Measurements from ENCODE around the gene TRDMT1.

TRDMT1 gene

GRCh38 chr10:17147884-17148489 lies 53.5 kb downstream of the TRDMT1 start:
- no peak overlapping the region for H3K27ac ChIP-seq (ENCODE audit: low read depth, low read length)
- H4K20me1 ChIP-seq (ENCODE audit: control insufficient read depth, insufficient read depth, low read depth, low read length), result no peaks in the 10 kb centered on the region
- no peaks in the 10 kb centered on the region for H3K9me2 ChIP-seq (replicated peaks; ENCODE audit: control insufficient read depth, low read length)
- no peaks in the 10 kb centered on the region for H3K9me3 ChIP-seq (ENCODE audit: control insufficient read depth, insufficient read depth, low read length)
- H3F3A ChIP-seq (ENCODE audit: control insufficient read depth, insufficient read depth), result no peaks in the 10 kb centered on the region
- H3K4me2 ChIP-seq (ENCODE audit: low read length), result no peak overlapping the region
- H3K4me3 ChIP-seq (ENCODE audit: low read length), result no peak overlapping the region
- no peak for TF ChIP-seq CTCF (IDR thresholded peaks at IDR 0.05; ENCODE audit: low read depth, low read length, poor library complexity, severe bottlenecking)
- no peak for TF ChIP-seq EZH2phosphoT487 (IDR thresholded peaks at IDR 0.05; ENCODE audit: borderline replicate concordance, low read length)
- no peaks in the 10 kb centered on the region for H3K79me2 ChIP-seq (ENCODE audit: control insufficient read depth, low read length)
- H3K27me3 ChIP-seq (ENCODE audit: control insufficient read depth, low read length), result no peaks in the 10 kb centered on the region
- no peaks in the 10 kb centered on the region for H3K4me1 ChIP-seq (ENCODE audit: control insufficient read depth, low read length)
- H3K36me3 ChIP-seq (ENCODE audit: control insufficient read depth, low read length), result no peaks in the 10 kb centered on the region

- H4K20me1 ChIP-seq (ENCODE audit: control insufficient read depth, insufficient read depth, low read depth, low read length), result no peaks in the 10 kb centered on the region
- H3K9me3 ChIP-seq (ENCODE audit: control insufficient read depth, insufficient read depth, low read length), result no peaks in the 10 kb centered on the region
- no peak overlapping the region for H3K4me3 ChIP-seq (ENCODE audit: low read length)
- no peak overlapping the region for H3K27ac ChIP-seq (ENCODE audit: low read depth, low read length)
- no peaks in the 10 kb centered on the region for H3K27me3 ChIP-seq (ENCODE audit: control insufficient read depth, low read length)
- H3K79me2 ChIP-seq (ENCODE audit: control insufficient read depth, low read length), result no peaks in the 10 kb centered on the region
- H3K9me2 ChIP-seq (replicated peaks; ENCODE audit: control insufficient read depth, low read length), result no peaks in the 10 kb centered on the region
- TF ChIP-seq CTCF (IDR thresholded peaks at IDR 0.05; ENCODE audit: low read depth, low read length, poor library complexity, severe bottlenecking), result no peak
- no peak for TF ChIP-seq EZH2phosphoT487 (IDR thresholded peaks at IDR 0.05; ENCODE audit: borderline replicate concordance, low read length)
- no peak overlapping the region for H3K4me2 ChIP-seq (ENCODE audit: low read length)
- no peaks in the 10 kb centered on the region for H3F3A ChIP-seq (ENCODE audit: control insufficient read depth, insufficient read depth)
- no peaks in the 10 kb centered on the region for H3K36me3 ChIP-seq (ENCODE audit: control insufficient read depth, low read length)
- H3K4me1 ChIP-seq (ENCODE audit: control insufficient read depth, low read length), result no peaks in the 10 kb centered on the region
Measured at GRCh38 chr10:17146892-17147291, 54.6 kb downstream of the TRDMT1 start.

DNA sequence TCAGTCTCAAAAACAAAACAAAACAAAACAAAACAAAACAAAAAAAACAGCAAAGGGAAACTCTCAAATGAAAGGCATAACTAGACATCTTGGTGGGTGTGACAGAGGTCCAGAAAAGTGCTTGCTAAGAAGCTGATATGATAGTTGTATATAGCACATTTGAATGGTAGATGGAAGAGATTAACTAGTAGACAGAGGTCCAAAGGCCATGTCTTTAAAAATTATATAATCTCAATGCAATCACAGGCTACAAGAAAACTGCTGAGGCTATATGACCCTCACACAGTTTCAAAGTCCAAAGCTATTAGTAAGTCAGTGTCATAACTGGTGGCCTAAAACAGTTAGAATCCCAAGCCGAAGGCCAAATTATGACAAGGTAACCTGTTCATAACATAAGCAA lies 56.2 kb downstream of the TRDMT1 start:
- no peaks in the 10 kb centered on the region for H3K9me3 ChIP-seq (ENCODE audit: control insufficient read depth, insufficient read depth, low read length)
- H3K27ac ChIP-seq (ENCODE audit: low read depth, low read length), result no peak overlapping the region
- no peaks in the 10 kb centered on the region for H4K20me1 ChIP-seq (ENCODE audit: control insufficient read depth, insufficient read depth, low read depth, low read length)
- no peaks in the 10 kb centered on the region for H3K27me3 ChIP-seq (ENCODE audit: control insufficient read depth, low read length)
- no peaks in the 10 kb centered on the region for H3K9me2 ChIP-seq (replicated peaks; ENCODE audit: control insufficient read depth, low read length)
- no peak overlapping the region for H3K4me2 ChIP-seq (ENCODE audit: low read length)
- no peaks in the 10 kb centered on the region for H3K4me1 ChIP-seq (ENCODE audit: control insufficient read depth, low read length)
- H3F3A ChIP-seq (ENCODE audit: control insufficient read depth, insufficient read depth), result no peaks in the 10 kb centered on the region
- H3K36me3 ChIP-seq (ENCODE audit: control insufficient read depth, low read length), result no peaks in the 10 kb centered on the region
- H3K4me3 ChIP-seq (ENCODE audit: low read length), result no peak overlapping the region
- TF ChIP-seq EZH2phosphoT487 (IDR thresholded peaks at IDR 0.05; ENCODE audit: borderline replicate concordance, low read length), result no peak
- TF ChIP-seq CTCF (IDR thresholded peaks at IDR 0.05; ENCODE audit: low read depth, low read length, poor library complexity, severe bottlenecking), result no peak
- H3K79me2 ChIP-seq (ENCODE audit: control insufficient read depth, low read length), result no peaks in the 10 kb centered on the region

Measured in DOHH2 (cell line).